ENCODE data around the gene SPATA13. TPM values are rescaled to one million over a fixed set of nuclear protein-coding genes. Genes with fewer than 3 reads are reported as not detected.

Gene SPATA13
- total RNA-seq, 1 donor from 2014 or later: 20.1 TPM

DNA sequence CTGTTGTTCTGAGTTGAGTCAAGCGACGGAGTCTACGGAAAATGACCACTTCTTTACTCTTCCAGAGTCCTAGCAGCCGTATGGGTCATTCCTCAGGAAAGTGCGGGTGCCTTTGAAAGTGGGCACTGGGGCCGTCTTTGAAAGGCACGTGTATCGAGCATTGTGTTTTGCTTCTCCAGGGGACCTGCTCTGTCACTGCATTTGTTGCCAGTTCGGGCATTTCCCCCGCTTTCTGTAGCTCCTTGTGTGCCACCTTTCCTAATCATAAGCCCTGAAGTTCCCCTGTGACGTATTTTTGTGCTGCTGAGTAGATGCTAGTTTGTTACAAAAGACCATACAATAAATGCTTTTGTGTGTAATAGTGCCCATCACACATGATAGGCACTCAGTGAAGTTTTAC, 24.4 kb downstream of the SPATA13 start:
- H3K4me1 ChIP-seq: no peaks in the 10 kb centered on the region
- no peak overlapping the region for H3K4me3 ChIP-seq
- H3K36me3 ChIP-seq: no peaks in the 10 kb centered on the region
- no peaks in the 10 kb centered on the region for H3K9me3 ChIP-seq
- no peak overlapping the region for H3K27ac ChIP-seq
- DNase-seq (ENCODE audit: extremely low spot score in 2 of 2): no peak
- intact Hi-C loops (cut with DNase I): no loop called here
- TF ChIP-seq POLR2A (IDR thresholded peaks at IDR 0.05): no peak
- TF ChIP-seq POLR2AphosphoS5 (IDR thresholded peaks at IDR 0.05; ENCODE audit: insufficient read depth in 1 of 2, low read depth in 1 of 2): no peak
- TF ChIP-seq, protein P1, sequence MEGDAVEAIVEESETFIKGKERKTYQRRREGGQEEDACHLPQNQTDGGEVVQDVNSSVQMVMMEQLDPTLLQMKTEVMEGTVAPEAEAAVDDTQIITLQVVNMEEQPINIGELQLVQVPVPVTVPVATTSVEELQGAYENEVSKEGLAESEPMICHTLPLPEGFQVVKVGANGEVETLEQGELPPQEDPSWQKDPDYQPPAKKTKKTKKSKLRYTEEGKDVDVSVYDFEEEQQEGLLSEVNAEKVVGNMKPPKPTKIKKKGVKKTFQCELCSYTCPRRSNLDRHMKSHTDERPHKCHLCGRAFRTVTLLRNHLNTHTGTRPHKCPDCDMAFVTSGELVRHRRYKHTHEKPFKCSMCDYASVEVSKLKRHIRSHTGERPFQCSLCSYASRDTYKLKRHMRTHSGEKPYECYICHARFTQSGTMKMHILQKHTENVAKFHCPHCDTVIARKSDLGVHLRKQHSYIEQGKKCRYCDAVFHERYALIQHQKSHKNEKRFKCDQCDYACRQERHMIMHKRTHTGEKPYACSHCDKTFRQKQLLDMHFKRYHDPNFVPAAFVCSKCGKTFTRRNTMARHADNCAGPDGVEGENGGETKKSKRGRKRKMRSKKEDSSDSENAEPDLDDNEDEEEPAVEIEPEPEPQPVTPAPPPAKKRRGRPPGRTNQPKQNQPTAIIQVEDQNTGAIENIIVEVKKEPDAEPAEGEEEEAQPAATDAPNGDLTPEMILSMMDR (IDR thresholded peaks at IDR 0.05): no peak
- H3K27me3 ChIP-seq: no peaks in the 10 kb centered on the region

DNA sequence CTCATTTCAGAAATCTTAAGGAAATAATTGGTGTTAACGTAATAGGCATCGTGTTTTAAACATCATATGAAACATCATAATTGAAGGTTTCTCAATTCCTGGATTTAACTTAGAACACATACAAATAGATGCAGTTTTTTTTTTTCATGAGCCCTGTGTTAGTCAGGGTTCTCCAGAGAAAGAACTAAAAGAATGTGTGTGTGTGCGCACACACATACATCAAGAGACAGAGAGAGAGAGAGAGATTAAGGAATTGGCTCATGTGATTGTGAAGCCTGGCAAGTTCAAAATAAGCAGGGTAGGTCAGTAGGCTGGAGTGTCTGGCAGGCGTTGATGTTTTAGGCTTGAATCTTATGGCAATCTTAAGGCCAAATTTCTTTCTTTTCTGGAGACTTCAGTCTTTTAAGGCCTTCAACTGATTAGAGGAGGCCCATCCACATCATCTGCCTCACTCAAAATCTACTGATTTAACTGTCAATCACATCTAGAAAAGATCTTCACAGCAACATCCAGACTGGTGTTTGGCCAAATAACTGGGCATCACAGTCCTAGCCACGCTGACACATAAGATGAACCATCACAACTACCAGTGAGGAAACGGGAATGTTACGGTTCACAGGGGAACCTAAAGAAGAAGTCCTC, 25.2 kb downstream of the SPATA13 start:
- intact Hi-C loops (cut with DNase I): no loop called here
- no peak overlapping the region for H3K4me3 ChIP-seq

DNA sequence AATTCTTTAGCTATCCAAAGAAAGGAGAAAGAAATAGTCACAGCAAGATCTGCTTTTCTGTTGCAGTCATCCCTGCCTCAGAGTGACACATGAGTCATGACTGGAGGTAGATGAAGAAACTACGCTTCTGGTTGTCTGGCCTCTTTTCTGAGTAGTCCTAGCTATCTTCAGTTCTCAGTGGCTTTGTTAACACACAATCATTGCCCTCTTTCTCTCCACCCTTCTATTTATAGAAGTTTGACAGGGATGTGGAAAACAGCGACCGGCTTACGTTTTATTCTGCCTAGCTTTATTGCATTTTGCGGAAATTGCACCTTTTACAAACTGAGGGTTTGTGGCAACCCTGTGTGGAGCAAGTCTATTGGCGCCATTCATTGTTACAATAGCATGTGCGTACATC, 26.7 kb downstream of the SPATA13 start:
- no peak for DNase-seq (ENCODE audit: extremely low spot score in 2 of 2)
- Histone ChIP-seq H3K27me3 (no peaks in the 10 kb centered on the region), H3K36me3 (no peaks in the 10 kb centered on the region), H3K4me3 (no peak overlapping the region), H3K9me3 (no peaks in the 10 kb centered on the region), H3K27ac (no peak overlapping the region), H3K4me1 (no peaks in the 10 kb centered on the region)
- no peak for TF ChIP-seq POLR2A (IDR thresholded peaks at IDR 0.05)
- TF ChIP-seq, protein P1 (IDR thresholded peaks at IDR 0.05): no peak
- TF ChIP-seq POLR2AphosphoS5 (IDR thresholded peaks at IDR 0.05; ENCODE audit: insufficient read depth in 1 of 2, low read depth in 1 of 2): no peak
- intact Hi-C loops (cut with DNase I): no loop called here

More for the DNA sequence above, 25.2 kb downstream of the SPATA13 start:
- Histone ChIP-seq H3K27me3 (no peaks in the 10 kb centered on the region), H3K9me3 (no peaks in the 10 kb centered on the region), H3K27ac (no peak overlapping the region), H3K36me3 (no peaks in the 10 kb centered on the region), H3K4me1 (no peaks in the 10 kb centered on the region)
- TF ChIP-seq, protein P1 (IDR thresholded peaks at IDR 0.05): no peak
- TF ChIP-seq POLR2AphosphoS5 (IDR thresholded peaks at IDR 0.05; ENCODE audit: insufficient read depth in 1 of 2, low read depth in 1 of 2) (no peak), POLR2A (IDR thresholded peaks at IDR 0.05) (no peak)
- no peak for DNase-seq (ENCODE audit: extremely low spot score in 2 of 2)

DNA sequence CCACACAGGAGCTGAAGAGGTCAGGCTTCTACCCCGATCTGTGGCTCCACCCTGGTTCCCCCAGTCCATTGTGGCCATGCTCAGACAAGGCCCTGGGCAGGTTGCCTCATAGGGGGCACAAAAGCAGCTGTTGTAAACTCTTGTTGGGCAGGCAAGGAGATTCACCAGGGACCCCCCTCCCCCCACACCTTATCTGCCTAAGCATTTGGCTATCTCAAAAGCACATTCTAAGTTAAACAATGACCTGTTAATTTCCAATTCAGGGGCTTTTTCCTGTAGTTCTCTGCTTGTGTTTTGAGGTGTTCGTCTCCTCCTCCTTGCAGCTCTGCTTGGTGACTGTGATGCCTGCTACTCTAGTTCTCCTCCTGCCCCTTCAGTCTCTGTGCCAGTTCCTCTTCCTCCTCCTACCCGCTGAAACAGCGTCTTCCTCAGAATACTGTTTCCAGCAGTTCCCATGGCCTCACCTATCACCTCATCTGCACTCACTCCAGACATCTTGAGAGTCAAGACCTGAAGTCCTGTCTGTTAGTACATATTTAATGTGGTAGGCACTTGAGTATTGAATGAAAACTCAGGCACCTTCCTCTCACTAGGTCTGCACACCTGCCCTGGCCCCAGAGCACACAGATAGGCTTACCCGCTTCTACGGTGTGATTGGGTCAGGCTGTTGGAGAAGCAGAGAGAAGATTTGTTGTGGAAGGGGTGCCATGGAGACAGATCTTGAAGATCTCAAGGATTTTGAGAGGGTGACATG, 31.7 kb downstream of the SPATA13 start:
- TF ChIP-seq POLR2AphosphoS5 (IDR thresholded peaks at IDR 0.05; ENCODE audit: insufficient read depth in 1 of 2, low read depth in 1 of 2): no peak
- TF ChIP-seq, protein P1 (IDR thresholded peaks at IDR 0.05): no peak
- TF ChIP-seq POLR2A (IDR thresholded peaks at IDR 0.05): no peak
- H3K4me3 ChIP-seq: no peak overlapping the region
- H3K9me3 ChIP-seq: no peaks in the 10 kb centered on the region
- DNase-seq (ENCODE audit: extremely low spot score in 2 of 2): no peak
- H3K27ac ChIP-seq: no peak overlapping the region
- H3K27me3 ChIP-seq: no peaks in the 10 kb centered on the region
- H3K4me1 ChIP-seq: no peaks in the 10 kb centered on the region
- intact Hi-C loops (cut with DNase I): no loop called here
- H3K36me3 ChIP-seq: no peaks in the 10 kb centered on the region

DNA sequence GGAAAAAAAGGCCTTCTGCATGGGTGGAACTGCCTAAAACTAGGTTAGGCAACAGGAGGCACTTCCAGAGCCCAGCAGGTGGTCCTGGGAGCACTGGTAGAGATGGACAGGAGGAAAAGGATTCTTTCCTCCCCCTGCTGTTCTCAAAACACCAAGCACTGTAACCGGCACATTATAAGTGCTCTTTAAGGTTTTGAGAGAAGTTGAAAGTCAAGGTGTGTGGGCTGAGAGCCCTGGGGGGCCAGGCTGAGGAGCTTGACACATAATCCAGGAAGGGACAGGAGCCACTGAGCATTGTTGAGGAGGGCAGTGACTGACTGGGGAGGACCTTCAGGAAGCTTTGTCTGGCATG, 32.3 kb downstream of the SPATA13 start:
- no peaks in the 10 kb centered on the region for H3K9me3 ChIP-seq
- intact Hi-C loops (cut with DNase I): no loop called here
- H3K4me1 ChIP-seq: no peaks in the 10 kb centered on the region
- no peaks in the 10 kb centered on the region for H3K36me3 ChIP-seq
- DNase-seq (ENCODE audit: extremely low spot score in 2 of 2): no peak
- H3K4me3 ChIP-seq: no peak overlapping the region
- TF ChIP-seq, protein P1 (IDR thresholded peaks at IDR 0.05): no peak
- TF ChIP-seq POLR2A (IDR thresholded peaks at IDR 0.05): no peak
- no peak for TF ChIP-seq POLR2AphosphoS5 (IDR thresholded peaks at IDR 0.05; ENCODE audit: insufficient read depth in 1 of 2, low read depth in 1 of 2)
- no peaks in the 10 kb centered on the region for H3K27me3 ChIP-seq
- H3K27ac ChIP-seq: no peak overlapping the region

Measured in vagina (tissue), 2 donors.